GM21367 (cell line): ENCODE measurements around the gene ZFR.
"Not testable (repeated sequence)": the region's sequence is repeated elsewhere in the genome, so short reads cannot be mapped to it uniquely, and the experiment has no call there.

Experiments
- ATAC-seq: cut with Tn5 transposase; IDR thresholded peaks from one replicate; pipeline ENCODE4 v1.9.1; 2021; ENCODE audit not compliant: unreplicated experiment

Gene ZFR

DNA sequence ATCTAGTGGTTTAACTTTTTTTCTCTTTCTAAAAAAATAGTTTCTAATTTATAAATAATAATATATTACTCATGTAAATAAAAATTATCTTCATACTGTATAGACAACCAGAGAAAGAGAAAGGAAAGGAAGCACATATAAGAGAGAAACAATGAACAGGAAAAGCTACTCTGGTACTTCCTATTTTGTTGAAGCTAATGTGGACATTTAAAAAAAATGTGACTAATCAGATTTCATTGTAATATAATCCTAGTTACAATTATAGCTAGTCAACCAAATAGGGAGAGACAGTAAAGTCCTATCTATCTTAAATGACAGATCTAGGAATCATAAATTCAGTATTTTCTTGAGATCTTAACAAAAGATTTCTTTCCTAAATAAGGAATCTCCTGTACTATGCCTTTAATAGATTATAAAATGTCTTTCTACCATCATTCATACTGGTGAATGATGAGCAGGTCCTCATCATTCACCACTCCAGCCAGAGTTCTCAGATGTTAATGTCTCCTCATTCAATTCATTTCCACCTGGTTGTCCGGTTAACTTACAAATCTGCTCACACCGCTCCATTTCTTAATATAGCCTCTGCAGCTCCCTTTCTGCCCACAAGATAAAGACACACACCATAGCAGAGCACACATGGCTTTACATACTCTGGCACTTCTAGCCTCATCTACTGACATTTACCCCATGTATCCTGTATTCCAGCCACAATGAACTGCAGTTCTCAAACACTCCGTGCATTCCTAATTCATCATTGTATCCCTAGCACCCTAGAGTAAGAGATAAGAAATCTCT lies 30.9 kb downstream of the ZFR start:
- no peak for ATAC-seq

DNA sequence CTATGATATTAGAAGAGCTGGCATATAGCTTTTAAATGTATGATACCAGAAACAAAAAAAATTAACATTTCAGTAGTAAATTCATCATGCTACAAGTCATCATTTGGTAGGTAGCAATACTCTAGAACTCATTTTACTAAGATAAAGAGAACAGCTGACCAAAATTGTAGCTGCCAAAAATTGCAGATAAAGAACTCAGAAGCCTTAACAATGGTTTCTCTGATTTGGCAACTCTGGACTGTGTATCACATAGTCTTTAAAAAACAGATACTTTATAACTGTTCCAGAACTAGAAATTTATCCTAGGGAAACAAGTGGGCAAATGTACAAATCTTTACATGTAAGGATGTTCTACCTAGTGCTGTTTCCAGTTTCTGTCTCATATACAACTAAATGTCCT lies 33.9 kb downstream of the ZFR start:
- no peak for ATAC-seq

DNA sequence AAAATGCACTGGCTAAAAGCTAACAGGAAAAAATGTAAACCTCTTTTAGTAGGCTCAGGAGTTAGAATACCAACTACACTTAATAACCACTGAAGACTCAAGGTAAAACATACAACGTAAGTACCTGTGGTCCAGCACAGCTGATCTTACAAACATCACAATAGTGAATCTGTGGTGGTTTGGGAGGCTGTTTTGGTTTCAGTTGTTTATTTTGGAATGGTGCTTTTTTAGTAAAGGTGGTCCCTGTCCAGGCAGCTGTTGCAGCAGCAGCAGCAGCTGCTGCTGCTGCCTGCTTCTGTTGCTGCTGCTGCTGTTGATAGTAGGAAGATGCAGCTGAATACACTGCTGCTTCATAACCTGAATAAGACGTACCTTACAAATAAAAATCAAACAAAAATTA lies 37.9 kb downstream of the ZFR start:
- no peak for ATAC-seq

DNA sequence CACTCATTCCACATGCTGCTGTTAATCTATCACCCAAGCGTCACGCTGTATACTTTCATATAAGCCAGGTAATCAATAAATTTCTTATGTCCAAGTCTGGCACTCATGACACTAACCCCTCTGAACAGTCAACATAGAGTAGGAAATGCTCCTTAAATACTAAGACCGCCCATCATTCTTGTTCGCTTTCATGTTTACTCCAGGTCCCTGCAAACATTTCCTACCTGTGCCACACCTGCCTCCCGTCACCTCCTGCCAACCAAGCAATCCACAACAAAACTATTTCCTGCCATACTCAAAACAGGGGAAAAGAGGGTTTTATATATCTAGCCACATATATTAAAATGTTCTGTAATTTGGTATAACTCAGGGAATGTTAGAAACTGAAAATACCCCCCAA lies 39.0 kb downstream of the ZFR start:
- ATAC-seq = no peak

DNA sequence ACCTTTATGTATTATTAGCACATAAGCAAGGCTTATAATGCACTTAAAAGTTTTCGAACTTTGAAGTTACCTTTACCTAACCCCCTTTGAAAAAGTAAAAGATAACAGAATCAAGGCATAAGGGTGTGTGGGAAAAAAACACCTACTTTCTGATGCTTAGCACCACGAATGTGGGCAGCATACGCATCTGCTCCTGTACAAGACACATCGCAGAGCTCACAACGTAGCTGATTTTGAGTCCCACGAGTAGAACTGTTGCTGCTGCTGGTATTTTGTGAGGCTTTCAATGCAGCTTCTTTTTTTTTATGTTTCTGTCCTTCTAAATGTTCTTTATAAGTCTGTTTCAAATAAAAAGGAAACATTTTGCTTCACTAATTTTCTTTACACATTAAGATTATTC lies 40.8 kb downstream of the ZFR start:
- ATAC-seq = no peak

DNA sequence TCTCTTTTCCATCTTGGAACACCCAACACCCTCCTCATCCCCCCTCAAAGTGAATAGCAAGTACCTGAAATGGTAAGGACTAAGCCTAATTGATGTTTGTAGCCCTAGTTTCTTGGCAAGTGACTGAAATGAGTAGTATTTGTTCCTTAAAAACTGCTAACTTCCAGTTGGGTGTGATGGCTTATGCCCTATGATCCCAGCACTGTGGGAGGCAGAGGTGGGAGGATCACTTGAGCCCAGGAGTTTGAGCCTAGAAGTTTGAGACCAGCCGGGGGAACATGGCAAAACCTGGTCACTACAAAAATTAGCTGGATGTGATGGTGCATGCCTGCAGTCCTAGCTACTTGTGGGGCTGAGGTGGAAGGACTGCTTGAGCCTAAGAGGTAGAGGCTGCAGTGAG lies 44.1 kb downstream of the ZFR start:
- ATAC-seq = no peak

DNA sequence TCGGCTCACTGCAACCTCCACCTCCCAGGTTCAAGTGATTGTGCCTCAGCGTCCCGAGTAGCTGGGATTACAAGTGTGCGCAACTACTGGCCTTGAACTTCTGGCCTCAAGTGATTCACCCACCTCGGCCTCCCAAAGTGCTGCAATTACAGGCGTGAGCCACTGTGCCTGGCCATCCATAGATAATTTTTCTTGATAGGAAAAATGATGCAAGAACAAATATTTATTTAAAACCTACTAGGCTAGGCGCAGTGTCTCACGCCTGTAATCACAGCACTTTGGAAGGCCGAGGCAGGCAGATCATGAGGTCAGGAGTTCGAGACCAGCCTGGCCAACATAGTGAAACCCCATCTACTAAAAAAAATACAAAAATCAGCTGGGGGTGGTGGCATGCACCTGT lies 45.8 kb downstream of the ZFR start:
- not testable (repeated sequence) for ATAC-seq

DNA sequence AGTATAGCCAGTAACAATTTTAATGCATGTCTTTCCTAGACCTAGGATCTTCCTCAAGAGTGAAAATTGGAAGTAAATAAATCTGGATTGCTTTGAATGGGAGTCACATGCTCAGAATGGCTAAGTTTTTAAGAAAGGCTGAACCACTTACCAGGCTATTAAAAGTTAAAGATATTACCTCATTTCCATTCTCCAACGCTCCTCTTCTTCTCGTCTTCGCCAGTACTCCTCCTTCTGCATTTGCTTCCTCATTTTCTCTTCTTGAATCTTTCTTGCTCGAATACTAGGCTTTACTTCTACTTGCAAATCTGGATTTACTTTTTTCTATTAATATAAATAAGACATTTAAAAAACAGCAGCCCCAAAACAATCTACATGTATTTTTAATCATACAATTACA lies 49.6 kb downstream of the ZFR start:
- ATAC-seq = no peak

DNA sequence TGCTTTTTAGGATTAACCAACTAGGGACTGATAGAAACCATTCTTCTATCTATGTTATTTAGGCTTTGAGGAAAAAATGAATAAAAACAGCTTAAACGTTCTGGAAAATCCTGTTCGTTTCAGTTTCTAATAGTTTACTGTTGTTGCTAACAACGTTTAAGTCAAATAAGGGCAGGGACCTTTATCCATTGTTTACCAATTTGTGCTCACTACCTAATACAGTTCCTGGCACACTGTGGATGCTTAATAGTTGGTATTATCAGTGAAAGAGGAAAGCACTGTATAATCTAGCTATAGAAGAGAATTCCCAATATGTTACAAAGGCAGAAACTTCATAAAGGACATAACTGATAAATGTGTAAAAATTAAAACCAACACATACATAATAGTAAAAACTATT lies 52.5 kb downstream of the ZFR start:
- ATAC-seq = no peak

DNA sequence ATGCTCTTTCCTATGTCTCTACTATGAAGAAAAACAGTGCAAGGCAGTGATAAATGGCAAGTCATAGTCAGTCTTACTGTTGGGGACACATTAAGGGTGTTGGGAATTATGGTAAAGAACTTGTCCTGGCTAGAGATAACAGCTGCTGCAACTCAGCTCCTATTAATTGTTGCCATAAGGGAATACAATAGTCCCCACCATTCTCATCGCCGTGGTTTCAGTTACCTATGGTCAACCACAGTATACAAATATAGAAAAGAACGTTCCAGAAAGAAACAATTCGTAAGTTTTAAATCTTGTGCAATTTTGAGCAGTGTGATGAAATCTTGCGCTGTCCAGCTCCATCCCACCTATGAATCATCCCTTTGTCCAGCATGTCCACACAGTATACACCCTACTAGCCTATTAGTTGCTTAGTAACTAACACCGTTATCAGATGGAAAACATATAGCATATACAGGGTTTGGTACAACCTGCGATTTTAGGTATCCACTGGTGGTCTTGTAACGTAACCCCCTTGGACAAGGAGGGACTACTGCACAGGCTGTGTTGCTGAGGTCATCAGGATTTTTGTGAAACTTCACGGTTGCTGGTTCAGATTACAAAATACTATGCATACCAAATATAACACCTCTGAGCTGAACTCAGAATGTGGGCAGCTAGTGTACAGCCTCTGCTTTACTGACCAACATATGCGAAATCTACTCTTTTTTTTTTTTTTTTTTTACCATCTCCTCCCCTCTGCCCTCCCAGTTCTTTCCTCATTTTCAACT lies 53.5 kb downstream of the ZFR start:
- ATAC-seq = no peak

DNA sequence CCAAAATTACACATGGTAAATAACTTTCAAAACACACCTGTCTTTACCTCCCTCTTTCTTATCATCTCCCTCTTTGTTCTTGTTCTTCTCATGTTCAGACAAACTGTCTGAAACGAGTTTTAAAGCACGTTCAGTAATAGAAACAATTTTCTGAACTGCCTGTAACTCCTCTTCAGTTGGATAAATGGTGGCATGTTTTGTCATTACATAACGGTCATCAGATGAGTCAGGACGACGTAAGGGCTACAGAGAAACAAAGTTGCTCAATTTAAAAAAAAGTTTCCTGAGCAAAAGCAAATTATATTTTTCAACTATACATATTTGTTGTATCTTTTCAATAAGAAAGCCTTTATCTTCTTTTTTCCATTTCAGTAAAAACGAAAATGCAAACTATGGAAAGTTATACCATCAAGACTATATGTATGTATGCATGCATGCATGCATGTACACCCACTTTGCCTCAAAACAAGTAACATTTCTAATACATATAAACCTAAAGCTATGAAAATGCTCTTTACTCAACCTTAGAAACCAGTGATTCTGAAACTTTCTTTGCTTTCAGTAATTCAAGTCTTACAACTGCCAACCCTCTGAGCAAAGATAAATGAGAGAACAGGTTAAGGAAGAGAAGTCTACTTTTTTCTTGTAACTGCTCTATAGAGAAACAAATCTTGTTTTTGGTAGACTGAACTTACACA lies 56.0 kb downstream of the ZFR start:
- no peak for ATAC-seq

DNA sequence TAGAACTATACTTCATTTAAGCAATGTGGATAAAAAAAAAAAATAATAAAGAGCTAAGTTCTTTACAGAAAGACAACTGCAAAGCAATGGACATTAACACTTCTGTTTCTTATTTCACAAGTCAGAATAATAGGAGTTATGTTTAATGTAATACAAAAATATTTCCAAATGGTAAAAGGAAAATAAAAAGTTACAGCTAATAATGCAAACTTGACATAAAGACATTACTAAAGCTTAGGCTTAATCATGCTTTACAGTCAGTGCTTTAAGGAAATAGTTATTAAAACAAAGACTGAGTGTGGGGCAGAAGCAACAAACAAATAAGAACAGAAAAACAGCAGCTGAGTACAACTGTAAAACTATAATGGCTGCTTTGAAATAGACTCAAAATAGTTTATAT lies 56.7 kb downstream of the ZFR start:
- no peak for ATAC-seq

DNA sequence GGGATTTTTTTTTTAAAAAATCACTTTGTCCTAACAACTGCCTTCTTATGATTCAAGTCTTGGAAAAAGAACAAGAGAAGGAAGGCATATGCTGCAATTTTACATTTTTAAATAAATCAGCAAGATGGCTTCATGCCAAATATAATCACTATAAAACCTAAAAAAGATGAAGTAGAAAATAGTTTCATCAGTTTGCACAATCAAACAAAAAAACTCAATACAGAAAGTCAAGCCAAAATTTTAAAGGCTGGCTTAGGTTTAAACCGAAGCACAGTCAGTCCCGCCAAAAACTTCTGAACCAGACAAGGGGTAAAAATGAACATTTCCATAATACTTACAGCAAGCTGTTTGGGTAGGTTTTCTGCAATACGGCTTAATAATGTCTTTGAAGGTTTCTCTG lies 57.3 kb downstream of the ZFR start:
- no peak for ATAC-seq

DNA sequence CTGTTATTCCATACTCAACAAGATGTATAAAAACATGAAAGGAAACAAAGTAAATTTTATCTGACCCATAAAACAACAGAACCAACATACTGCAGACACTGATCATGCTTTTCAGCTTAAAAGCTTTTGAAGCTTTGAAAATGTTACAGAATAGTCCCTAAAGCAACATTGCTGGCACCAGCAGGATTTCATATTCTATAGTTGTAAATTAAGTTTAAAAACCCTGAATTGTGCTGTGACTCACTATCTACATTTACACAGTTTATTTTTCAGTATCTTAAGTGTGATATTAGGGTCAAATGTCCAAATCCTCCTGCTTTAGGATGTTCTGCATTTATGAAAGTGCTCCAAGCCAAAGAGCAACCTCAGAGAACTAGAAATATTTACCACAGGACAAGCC lies 59.9 kb downstream of the ZFR start:
- no peak for ATAC-seq

DNA sequence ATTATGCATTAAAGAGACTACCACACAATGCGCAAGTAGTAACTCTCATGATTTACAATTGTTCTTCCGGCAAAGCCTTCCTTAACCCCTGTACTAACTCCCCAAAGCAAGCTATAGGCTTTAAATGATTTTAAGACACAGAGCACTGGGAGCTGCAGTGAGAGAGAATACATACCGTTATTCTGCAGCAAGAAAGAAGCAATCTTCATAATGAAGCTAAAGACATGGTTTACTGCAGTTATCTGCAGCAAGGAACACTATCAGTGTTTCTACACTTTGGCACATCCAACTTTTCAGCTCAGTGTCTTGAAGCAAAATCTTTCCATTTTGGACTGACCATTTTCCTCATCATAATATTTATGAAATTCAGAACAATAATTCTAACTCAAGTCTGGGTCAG lies 61.0 kb downstream of the ZFR start:
- ATAC-seq = no peak

DNA sequence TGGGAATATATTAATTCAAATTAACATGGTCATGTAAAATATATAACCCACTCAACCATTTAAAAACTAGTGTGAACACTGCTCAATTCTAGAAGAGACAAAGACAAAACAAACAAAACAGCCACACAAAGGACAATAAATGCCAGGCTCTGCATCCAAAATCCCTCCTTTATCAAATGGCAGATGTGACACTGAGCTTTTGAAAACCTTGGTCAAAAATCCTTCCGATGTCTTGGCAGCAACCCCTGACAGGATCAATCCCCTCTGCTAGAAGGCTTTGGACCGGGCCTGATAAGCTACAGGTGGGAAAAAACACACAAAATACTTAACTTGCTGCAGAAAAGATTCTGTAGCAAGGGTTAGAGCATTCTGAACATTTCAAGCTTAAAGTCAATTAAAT lies 61.5 kb downstream of the ZFR start:
- no peak for ATAC-seq

DNA sequence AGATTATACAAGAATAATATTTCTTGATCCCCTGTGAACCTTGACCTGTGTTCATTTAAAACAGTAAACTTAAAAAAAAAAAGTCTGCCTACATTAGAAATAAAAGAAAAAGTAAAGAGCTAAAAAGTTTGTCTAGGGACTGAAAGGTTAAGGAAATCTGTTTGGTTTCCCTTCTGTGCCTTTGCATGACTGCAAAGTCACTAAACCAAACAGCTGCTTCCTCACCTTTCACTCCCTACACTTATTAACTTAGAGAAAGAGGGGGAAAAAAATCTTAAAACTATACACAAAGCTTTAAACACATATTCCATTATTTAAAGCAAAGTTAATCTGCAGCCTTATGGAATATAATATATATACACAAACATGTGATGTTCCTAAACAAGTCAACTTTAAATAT lies 65.1 kb downstream of the ZFR start:
- ATAC-seq = no peak

DNA sequence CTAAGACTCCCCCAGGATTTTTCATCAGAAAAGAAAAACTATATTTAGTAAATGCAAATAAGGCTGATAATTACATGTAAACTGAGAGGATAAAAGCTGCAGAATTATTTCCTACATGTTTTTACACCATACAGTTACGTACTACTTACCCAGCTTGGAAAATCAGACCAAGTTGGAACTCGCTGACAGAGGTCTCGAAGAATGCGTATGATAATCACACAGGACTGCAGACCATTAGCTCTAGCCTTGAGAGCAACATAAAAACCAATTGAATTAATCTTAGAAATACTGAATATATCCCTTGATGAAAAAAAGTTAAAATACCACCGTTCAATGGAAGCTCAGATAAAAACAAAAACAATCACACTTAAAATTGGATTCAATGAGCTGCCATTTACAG lies 65.6 kb downstream of the ZFR start:
- ATAC-seq = no peak

DNA sequence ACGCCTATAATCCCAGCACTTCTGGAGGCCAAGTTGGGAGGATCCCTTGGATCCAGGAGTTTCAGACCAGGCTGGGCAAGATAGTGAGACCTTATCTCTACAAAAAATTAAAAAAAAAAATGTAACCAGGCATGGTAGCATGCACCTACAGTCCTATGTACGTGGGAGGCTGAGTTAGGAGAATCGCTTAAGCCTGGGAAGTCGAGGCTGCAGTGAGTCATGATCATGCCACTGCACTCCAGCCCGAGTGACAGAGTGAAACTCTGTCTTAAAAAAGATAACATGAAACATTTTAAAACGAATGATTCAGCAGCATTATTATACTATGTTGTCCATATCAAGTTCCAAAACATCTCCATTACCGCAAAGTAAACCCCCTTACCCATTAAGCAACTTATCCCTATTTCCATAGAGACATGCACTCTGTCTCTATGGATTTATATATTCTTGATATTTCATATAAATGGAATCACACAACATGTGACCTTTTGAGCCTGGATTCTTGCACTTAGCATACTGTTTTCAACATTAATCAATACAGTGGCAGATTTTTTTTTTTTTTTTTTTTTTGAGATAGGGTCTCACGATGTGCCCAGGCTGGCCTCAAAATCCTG lies 74.9 kb downstream of the ZFR start:
- no peak for ATAC-seq

DNA sequence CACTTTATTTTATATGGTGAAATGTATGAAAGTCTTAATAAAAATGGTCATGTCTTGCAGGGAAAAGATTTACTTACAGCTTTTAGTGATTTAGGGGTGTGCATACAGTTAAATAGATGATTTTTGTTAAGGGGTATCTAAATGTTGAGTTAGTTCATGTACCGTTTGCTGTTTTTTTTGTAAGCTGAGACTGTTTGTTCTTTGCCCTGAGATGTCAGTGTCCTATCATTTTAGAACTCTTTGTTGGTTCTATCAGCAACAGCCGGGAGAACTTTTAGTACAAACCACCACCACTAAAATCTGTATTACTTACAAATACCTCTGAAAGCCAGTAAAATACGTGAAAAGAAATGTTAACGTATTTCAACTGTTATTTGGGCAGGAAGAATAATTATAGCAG lies 75.5 kb downstream of the ZFR start:
- no peak for ATAC-seq

DNA sequence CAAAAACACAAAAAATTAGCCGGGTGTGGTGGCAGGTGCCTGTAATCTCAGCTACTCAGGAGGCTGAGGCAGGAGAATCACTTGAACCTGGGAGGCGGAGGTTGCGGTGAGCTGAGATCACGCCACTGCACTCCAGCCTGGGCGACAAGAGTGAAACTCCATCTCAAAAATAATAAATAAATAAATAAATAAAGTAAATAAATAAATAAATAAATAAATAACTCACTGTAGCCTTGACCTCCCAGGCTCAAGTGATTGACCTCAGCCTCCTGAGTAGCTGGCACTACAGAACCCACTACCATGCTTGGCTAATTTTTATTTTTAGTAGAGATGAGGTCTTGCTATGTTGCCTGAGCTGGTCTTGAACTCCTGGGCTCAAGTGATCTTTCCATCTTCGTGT lies 77.3 kb downstream of the ZFR start:
- ATAC-seq = not testable (repeated sequence)

DNA sequence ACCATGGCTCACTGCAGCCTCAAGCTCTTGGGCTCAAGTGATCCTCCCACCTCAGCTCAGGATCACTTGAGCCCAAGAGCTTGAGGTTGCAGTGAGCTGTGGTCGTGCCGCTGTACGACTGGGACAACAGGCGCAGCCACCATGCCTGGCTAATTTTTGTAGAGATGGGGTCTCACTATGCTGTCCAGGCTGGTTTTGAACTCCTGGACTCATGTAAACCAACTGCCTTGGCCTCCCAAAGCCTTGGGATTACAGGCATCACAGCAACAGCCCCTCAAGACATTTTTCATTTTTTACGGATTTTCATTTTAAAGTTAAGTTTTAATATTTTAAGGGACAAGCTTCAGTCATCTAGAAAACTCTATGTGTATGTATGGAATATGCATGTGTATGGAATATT lies 78.9 kb downstream of the ZFR start:
- no peak for ATAC-seq
